K562 (cell line): ENCODE data around the gene GATA6.

Source experiments
- MYNN ChIP-seq, 2 experiments: sonication (generic); formaldehyde crosslinking in 1 of 2; IDR thresholded peaks; 2 replicates each; pipeline versions ENCODE4 v1.5.0 to v1.6.1; 2016 to 2020; ENCODE audit warnings: antibody characterized with exemption in 1 of 2, missing genetic modification reagents in 1 of 2
- SAFB ChIP-seq: fragments of 200-400 bp; formaldehyde crosslinking; IDR thresholded peaks from 2 replicates; pipeline ENCODE4 v1.6.1; 2017; ENCODE audit warnings: low read depth, low read length, borderline replicate concordance
- SNRNP70 ChIP-seq: fragments of 200-400 bp; formaldehyde crosslinking; optimal IDR thresholded peaks from 2 replicates; pipeline ENCODE3; 2017; ENCODE audit warnings: low read depth, low read length
- SP1 ChIP-seq: sonication (generic); formaldehyde crosslinking; IDR thresholded peaks from 2 replicates; pipeline ENCODE4 v1.8.1; 2022; ENCODE audit warnings: mild to moderate bottlenecking, missing genetic modification reagents
- SP2 ChIP-seq: IDR thresholded peaks from 2 replicates; pipeline ENCODE4 v1.6.1; 2011; ENCODE audit warnings: mild to moderate bottlenecking, low read depth, low read length, moderate library complexity; ENCODE audit not compliant: poor library complexity, severe bottlenecking; ENCODE audit errors: extremely low read depth
- USF1 ChIP-seq: sonication (generic); formaldehyde crosslinking; IDR thresholded peaks from 2 replicates; pipeline ENCODE4 v1.9.0; 2022; ENCODE audit warnings: mild to moderate bottlenecking, missing genetic modification reagents
- ZNF263 ChIP-seq: sonication (generic); formaldehyde crosslinking; IDR thresholded peaks from 2 replicates; pipeline ENCODE4 v1.8.0; 2022; ENCODE audit warnings: mild to moderate bottlenecking, missing genetic modification reagents, borderline replicate concordance

GRCh38 chr18:22210311-22210754, 40.9 kb downstream of the GATA6 start:
- TF ChIP-seq SNRNP70 (no peak), SP1 (no peak), SP2 (no peak), ZNF263 (CRISPR knock-in tag) (no peak), USF1 (CRISPR knock-in tag) (no peak), MYNN (IDR thresholded peaks at IDR 0.05) (no peak), MYNN (CRISPR knock-in tag; IDR thresholded peaks at IDR 0.05) (no peak), SAFB (no peak)
